Measurements from ENCODE around the gene NOC3L. TPM values are rescaled to one million over a fixed set of nuclear protein-coding genes. Genes with fewer than 3 reads are reported as not detected.
"Not testable (repeated sequence)": the region's sequence is repeated elsewhere in the genome, so short reads cannot be mapped to it uniquely, and the experiment has no call there.

NOC3L gene
- polyA plus RNA-seq, 1 donor (not counting 4 experiments of a cell fraction or from before 2014, with no cell fraction given): 16.3 TPM

DNA sequence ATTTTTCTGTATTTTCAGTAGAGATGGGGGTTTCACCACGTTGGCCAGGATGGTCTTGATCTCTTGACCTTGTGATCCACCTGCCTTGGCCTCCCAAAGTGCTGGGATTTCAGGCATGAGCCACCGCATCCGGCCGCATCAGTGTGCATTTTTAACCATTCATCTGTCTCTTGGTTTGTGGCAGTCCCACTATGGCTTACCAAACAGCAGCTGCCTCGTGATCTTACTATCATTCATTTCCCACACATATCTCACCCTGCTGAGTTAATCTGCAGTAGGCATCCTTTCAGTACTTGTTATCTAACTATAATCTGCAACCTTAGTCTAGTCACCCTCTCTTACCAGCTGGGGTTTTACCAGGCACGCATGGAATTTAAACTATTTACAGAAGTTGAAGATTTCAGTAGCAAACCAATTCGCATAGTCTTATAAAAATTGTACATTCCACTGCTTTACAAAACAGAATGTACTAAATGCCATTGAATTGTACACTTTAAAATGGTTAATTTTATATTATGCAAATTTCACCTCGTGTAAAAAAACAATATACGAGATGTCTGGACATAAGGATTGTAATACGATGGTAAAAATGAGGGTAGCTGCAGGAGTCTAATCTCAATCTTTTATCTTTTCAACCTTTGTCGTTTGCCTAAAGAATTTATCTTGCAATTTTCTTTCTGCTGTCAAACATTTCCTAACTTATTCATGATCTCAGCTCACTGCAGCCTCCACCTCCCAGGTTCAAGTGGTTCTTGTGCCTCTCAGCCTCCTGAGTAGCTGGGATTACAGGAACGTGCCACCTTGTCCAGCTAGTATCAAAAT is 35.0 kb upstream of the NOC3L start:
- Histone ChIP-seq H3K9ac (ENCODE audit: control insufficient read depth, extremely low read depth, insufficient read depth, low read length) (no peak overlapping the region), H3K4me2 (ENCODE audit: control insufficient read depth, extremely low read depth, insufficient read depth, low read depth, low read length) (peak overlapping the region; percentile 2), H3K36me3 (ENCODE audit: control insufficient read depth in 2 of 2, extremely low read depth in 1 of 2, insufficient read depth in 2 of 2, low read length in 2 of 2) (no peaks in the 10 kb centered on the region), H3K9me3 (ENCODE audit: control insufficient read depth, low read depth, low read length) (no peaks in the 10 kb centered on the region), H3K27me3 (ENCODE audit: control insufficient read depth, extremely low read depth, insufficient read depth, low read length) (no peaks in the 10 kb centered on the region), H3K4me1 (ENCODE audit: control insufficient read depth, extremely low read depth, insufficient read depth, low read length) (peaks cover 5% of the 10 kb centered on the region), H3K9me1 (ENCODE audit: control insufficient read depth, extremely low read depth, insufficient read depth, low read length) (no peaks in the 10 kb centered on the region), H4K20me1 (ENCODE audit: control insufficient read depth, extremely low read depth, insufficient read depth, low read length) (no peaks in the 10 kb centered on the region), H3K27ac (ENCODE audit: control insufficient read depth, insufficient read depth, low read length) (no peak overlapping the region), H3K4me3 (ENCODE audit: control insufficient read depth in 2 of 3, extremely low read depth in 1 of 3, insufficient read depth in 2 of 3, low read depth in 1 of 3, low read length in 3 of 3) (no peak overlapping the region), H2AFZ (ENCODE audit: control insufficient read depth, low read length) (no peak overlapping the region), H3K79me2 (ENCODE audit: control insufficient read depth, insufficient read depth, low read length) (no peaks in the 10 kb centered on the region)
- TF ChIP-seq EZH2 (IDR thresholded peaks at IDR 0.05; ENCODE audit: low read length): no peak
- TF ChIP-seq, protein P1, sequence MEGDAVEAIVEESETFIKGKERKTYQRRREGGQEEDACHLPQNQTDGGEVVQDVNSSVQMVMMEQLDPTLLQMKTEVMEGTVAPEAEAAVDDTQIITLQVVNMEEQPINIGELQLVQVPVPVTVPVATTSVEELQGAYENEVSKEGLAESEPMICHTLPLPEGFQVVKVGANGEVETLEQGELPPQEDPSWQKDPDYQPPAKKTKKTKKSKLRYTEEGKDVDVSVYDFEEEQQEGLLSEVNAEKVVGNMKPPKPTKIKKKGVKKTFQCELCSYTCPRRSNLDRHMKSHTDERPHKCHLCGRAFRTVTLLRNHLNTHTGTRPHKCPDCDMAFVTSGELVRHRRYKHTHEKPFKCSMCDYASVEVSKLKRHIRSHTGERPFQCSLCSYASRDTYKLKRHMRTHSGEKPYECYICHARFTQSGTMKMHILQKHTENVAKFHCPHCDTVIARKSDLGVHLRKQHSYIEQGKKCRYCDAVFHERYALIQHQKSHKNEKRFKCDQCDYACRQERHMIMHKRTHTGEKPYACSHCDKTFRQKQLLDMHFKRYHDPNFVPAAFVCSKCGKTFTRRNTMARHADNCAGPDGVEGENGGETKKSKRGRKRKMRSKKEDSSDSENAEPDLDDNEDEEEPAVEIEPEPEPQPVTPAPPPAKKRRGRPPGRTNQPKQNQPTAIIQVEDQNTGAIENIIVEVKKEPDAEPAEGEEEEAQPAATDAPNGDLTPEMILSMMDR (optimal IDR thresholded peaks at IDR 0.05 in 1 of 3, IDR thresholded peaks at IDR 0.05 in 1 of 3, conservative IDR thresholded peaks at IDR 0.05 in 1 of 3; ENCODE audit: extremely low read depth in 1 of 3, insufficient read depth in 2 of 3, low read length in 3 of 3): no peak
- no peak for FAIRE-seq
- dilution Hi-C loops (cut with MboI; ENCODE audit: extremely low pct_ligation_motif_present, low sequenced_read_pairs): no loop called here
- DNase-seq (ENCODE audit: low read depth, low spot score): no peak

DNA sequence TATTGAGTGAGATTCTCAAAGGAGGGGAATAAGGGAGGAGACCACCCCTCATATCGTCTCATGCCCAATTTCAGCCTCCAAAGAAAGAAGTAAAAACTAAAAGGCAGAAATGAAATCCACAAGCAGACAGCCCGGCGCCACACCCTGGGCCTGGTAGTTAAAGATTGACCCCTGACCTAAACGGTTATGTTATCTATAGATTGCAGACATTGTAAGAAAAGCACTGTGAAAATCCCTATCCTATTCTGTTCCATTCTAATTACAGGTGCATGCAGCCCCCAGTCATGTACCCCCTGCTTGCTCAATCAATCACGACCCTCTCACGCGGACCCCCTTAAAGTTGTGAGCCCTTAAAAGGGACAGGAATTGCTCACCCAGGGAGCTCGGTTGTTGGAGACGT is 29.4 kb upstream of the NOC3L start:
- H3K9me3 ChIP-seq (ENCODE audit: control insufficient read depth, low read depth, low read length); H3K4me2 ChIP-seq (ENCODE audit: control insufficient read depth, extremely low read depth, insufficient read depth, low read depth, low read length); H3K4me3 ChIP-seq (ENCODE audit: control insufficient read depth in 2 of 3, extremely low read depth in 1 of 3, insufficient read depth in 2 of 3, low read depth in 1 of 3, low read length in 3 of 3); H3K36me3 ChIP-seq (ENCODE audit: control insufficient read depth in 2 of 2, extremely low read depth in 1 of 2, insufficient read depth in 2 of 2, low read length in 2 of 2); H3K4me1 ChIP-seq (ENCODE audit: control insufficient read depth, extremely low read depth, insufficient read depth, low read length); dilution Hi-C loops (cut with MboI; ENCODE audit: extremely low pct_ligation_motif_present, low sequenced_read_pairs); H3K9me1 ChIP-seq (ENCODE audit: control insufficient read depth, extremely low read depth, insufficient read depth, low read length); H3K79me2 ChIP-seq (ENCODE audit: control insufficient read depth, insufficient read depth, low read length); H3K27ac ChIP-seq (ENCODE audit: control insufficient read depth, insufficient read depth, low read length); H3K27me3 ChIP-seq (ENCODE audit: control insufficient read depth, extremely low read depth, insufficient read depth, low read length); FAIRE-seq; H2AFZ ChIP-seq (ENCODE audit: control insufficient read depth, low read length); DNase-seq (ENCODE audit: low read depth, low spot score); H3K9ac ChIP-seq (ENCODE audit: control insufficient read depth, extremely low read depth, insufficient read depth, low read length); H4K20me1 ChIP-seq (ENCODE audit: control insufficient read depth, extremely low read depth, insufficient read depth, low read length): not testable (repeated sequence)

DNA sequence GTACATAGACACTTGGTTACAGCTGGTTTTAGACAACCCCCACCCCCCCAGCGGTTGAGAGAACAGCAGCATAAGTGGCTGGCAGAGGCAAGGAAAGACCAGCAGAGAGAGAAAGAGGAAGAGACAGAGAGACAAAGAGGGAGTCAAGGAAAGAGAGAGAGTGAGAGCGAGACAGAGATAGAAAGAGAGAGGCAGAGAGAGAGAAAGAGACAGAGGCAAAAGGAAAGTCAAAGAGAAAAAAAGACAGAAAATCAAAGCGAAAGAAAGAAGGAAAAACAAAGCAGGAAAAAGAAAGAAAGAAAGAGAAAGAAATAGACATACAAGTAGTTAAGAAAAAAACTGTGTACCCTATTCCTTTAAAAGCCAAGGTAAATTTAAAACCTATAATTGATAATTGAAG is 23.0 kb upstream of the NOC3L start:
- DNase-seq (ENCODE audit: low read depth, low spot score); H3K27me3 ChIP-seq (ENCODE audit: control insufficient read depth, extremely low read depth, insufficient read depth, low read length); H3K4me1 ChIP-seq (ENCODE audit: control insufficient read depth, extremely low read depth, insufficient read depth, low read length); H3K4me3 ChIP-seq (ENCODE audit: control insufficient read depth in 2 of 3, extremely low read depth in 1 of 3, insufficient read depth in 2 of 3, low read depth in 1 of 3, low read length in 3 of 3); H3K27ac ChIP-seq (ENCODE audit: control insufficient read depth, insufficient read depth, low read length); H2AFZ ChIP-seq (ENCODE audit: control insufficient read depth, low read length); H3K36me3 ChIP-seq (ENCODE audit: control insufficient read depth in 2 of 2, extremely low read depth in 1 of 2, insufficient read depth in 2 of 2, low read length in 2 of 2); H3K9ac ChIP-seq (ENCODE audit: control insufficient read depth, extremely low read depth, insufficient read depth, low read length); dilution Hi-C loops (cut with MboI; ENCODE audit: extremely low pct_ligation_motif_present, low sequenced_read_pairs); H4K20me1 ChIP-seq (ENCODE audit: control insufficient read depth, extremely low read depth, insufficient read depth, low read length); H3K4me2 ChIP-seq (ENCODE audit: control insufficient read depth, extremely low read depth, insufficient read depth, low read depth, low read length); H3K9me1 ChIP-seq (ENCODE audit: control insufficient read depth, extremely low read depth, insufficient read depth, low read length); H3K9me3 ChIP-seq (ENCODE audit: control insufficient read depth, low read depth, low read length); H3K79me2 ChIP-seq (ENCODE audit: control insufficient read depth, insufficient read depth, low read length); FAIRE-seq: not testable (repeated sequence)
